CD8-positive, alpha-beta memory T cell (primary cell): Measurements from ENCODE around the gene AHR. TPM values are rescaled to one million over a fixed set of nuclear protein-coding genes. Genes with fewer than 3 reads are reported as not detected.
"Not testable (repeated sequence)": the region's sequence is repeated elsewhere in the genome, so short reads cannot be mapped to it uniquely, and the experiment has no call there.

Experiments used
- CTCF ChIA-PET: fragments of 350-600 bp; sonication (Branson Sonifier 250); formaldehyde crosslinking; loops from one replicate; lab custom pipeline; 2021; ENCODE audit warnings: antibody characterized with exemption; lab: Charles Lee
- POLR2A ChIA-PET: fragments of 350-600 bp; sonication (Branson Sonifier 250); formaldehyde crosslinking; loops from one replicate; lab custom pipeline; 2021; ENCODE audit warnings: antibody characterized with exemption; lab: Charles Lee
- DNase-seq, 5 donors: peaks; one replicate each; pipeline versions ENCODE4 v3.0.0 to v3.0.0-alpha.2; 2020 to 2022; ENCODE audit warnings: mixed read lengths in 1 of 5
- H3K27ac ChIP-seq: one replicate; pipeline ENCODE4 v1.7.0; 2013; ENCODE audit warnings: low read depth, mild to moderate bottlenecking, low read length, moderate library complexity
- H3K27me3 ChIP-seq: 2 replicates; pipeline ENCODE4 v1.7.0; 2013; ENCODE audit warnings: low read length, mild to moderate bottlenecking; ENCODE audit not compliant: insufficient read depth, poor library complexity, severe bottlenecking
- H3K36me3 ChIP-seq: 2 replicates; pipeline ENCODE4 v1.7.0; 2013; ENCODE audit warnings: mild to moderate bottlenecking, low read length, moderate library complexity; ENCODE audit not compliant: insufficient read depth
- H3K4me1 ChIP-seq: 2 replicates; pipeline ENCODE4 v1.7.0; 2013; ENCODE audit warnings: mild to moderate bottlenecking, low read length, moderate library complexity; ENCODE audit not compliant: insufficient read depth
- H3K4me3 ChIP-seq: 2 replicates; pipeline ENCODE4 v1.7.0; 2013; ENCODE audit warnings: mild to moderate bottlenecking, low read length
- H3K9me3 ChIP-seq: 2 replicates; pipeline ENCODE4 v1.7.0; 2013; ENCODE audit warnings: mild to moderate bottlenecking, low read length
- H3K27ac Mint-ChIP-seq, 8 donors: one replicate each; pipeline ENCODE4 v1.8.0; 2020 to 2021; ENCODE audit warnings: mixed read lengths in 8 of 8, mild to moderate bottlenecking in 6 of 8, inconsistent platforms in 3 of 8, moderate library complexity in 3 of 8
- H3K27me3 Mint-ChIP-seq, 2 donors: one replicate each; pipeline ENCODE4 v1.8.0; 2020 to 2021; ENCODE audit warnings: mixed read lengths in 2 of 2, mild to moderate bottlenecking in 1 of 2, moderate library complexity in 1 of 2
- H3K36me3 Mint-ChIP-seq, 3 donors: one replicate each; pipeline ENCODE4 v1.8.0; 2020 to 2021; ENCODE audit warnings: mixed read lengths in 3 of 3, inconsistent platforms in 1 of 3, mild to moderate bottlenecking in 1 of 3
- H3K4me1 Mint-ChIP-seq, 3 donors: one replicate each; pipeline ENCODE4 v1.8.0; 2020 to 2021; ENCODE audit warnings: mixed read lengths in 3 of 3, inconsistent platforms in 1 of 3, mild to moderate bottlenecking in 1 of 3
- H3K4me3 Mint-ChIP-seq, 7 donors: one replicate each; pipeline ENCODE4 v1.8.0; 2020 to 2021; ENCODE audit warnings: mixed read lengths in 7 of 7, mild to moderate bottlenecking in 6 of 7, moderate library complexity in 4 of 7, inconsistent platforms in 2 of 7
- H3K9me3 Mint-ChIP-seq, 5 donors: one replicate each; pipeline ENCODE4 v1.8.0; 2020 to 2022; ENCODE audit warnings: mixed read lengths in 5 of 5, mild to moderate bottlenecking in 3 of 5, moderate library complexity in 2 of 5, inconsistent platforms in 1 of 5
- polyA plus RNA-seq: library from polyadenylated mRNA; unstranded; fragments of 300-500 nt; fragmentation: Illumina TruSeq; gene quantifications from one replicate; pipeline ENCODE4 v1.2.3, GENCODE V29; 2021
- total RNA-seq, 2 experiments: library from RNA; stranded (reverse); gene quantifications; one replicate each; pipeline ENCODE4 v1.2.3, GENCODE V29; 2021

AHR gene
- total and polyA plus RNA-seq, 3 experiments from 2014 or later = 7.3 to 54.6 (median 48.9) TPM

DNA sequence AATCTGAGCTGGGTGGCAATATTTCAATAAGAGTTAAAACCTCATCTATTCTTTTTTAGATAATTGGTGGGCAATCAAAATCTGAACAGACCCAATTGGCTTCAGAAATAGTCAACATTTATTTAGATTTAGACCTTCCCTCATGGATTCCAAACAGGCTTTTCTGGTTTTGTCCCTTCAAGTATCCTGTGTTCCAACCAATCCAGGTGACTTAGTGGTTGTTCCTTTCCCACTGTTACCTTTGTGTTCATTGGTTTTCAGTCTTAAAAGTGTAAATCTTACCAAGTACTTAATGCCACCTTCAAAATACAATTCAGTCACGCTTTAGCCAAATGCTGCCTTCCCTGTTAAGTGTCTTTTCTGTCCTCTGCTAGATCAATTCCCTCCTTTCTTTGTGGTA, 85.9 kb downstream of the AHR start:
- Mint-ChIP-seq H3K36me3 (no peaks in the 10 kb centered on the region), H3K4me1 (no peaks in the 10 kb centered on the region), H3K27ac (no peak overlapping the region), H3K27me3 (peaks cover 0 to 2% of the 10 kb centered on the region in 2 donors), H3K9me3 (no peaks in the 10 kb centered on the region), H3K4me3 (no peak overlapping the region)
- H3K27ac ChIP-seq = no peak overlapping the region
- no peaks in the 10 kb centered on the region for H3K4me1 ChIP-seq
- no peak for DNase-seq
- POLR2A ChIA-PET = no interaction called here
- H3K4me3 ChIP-seq = no peak overlapping the region
- H3K9me3 ChIP-seq = no peaks in the 10 kb centered on the region
- H3K27me3 ChIP-seq = no peaks in the 10 kb centered on the region
- no peaks in the 10 kb centered on the region for H3K36me3 ChIP-seq
- CTCF ChIA-PET = no interaction called here

DNA sequence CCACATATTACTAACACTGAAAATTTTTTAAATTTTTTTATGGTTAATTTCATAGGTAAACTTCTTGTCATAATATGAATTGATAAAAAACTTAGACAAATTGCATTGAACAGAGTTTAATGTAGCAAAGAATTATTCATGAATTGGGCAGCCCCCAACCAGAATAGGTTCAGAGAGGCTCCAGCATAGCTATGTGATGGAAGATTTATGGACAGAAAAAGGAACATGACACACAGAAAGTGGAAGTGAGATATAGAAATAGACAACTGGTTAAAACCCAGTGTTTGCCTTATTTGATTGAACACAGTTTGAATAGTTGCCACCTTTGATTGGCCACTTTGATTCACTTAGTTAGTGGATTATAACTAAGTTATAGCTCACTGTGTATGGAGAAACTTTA, 87.2 kb downstream of the AHR start:
- Mint-ChIP-seq H3K4me1 (no peaks in the 10 kb centered on the region), H3K9me3 (no peaks in the 10 kb centered on the region), H3K4me3 (no peak overlapping the region), H3K27ac (no peak overlapping the region), H3K36me3 (no peaks in the 10 kb centered on the region), H3K27me3 (peaks cover 2 to 5% of the 10 kb centered on the region in 2 donors)
- H3K27ac ChIP-seq = no peak overlapping the region
- H3K4me3 ChIP-seq = no peak overlapping the region
- ChIA-PET POLR2A (no interaction called here), CTCF (no interaction called here)
- H3K36me3 ChIP-seq = no peaks in the 10 kb centered on the region
- no peaks in the 10 kb centered on the region for H3K27me3 ChIP-seq
- DNase-seq = no peak
- H3K9me3 ChIP-seq = no peaks in the 10 kb centered on the region
- no peaks in the 10 kb centered on the region for H3K4me1 ChIP-seq

GRCh38 chr7:17390392-17390791, 91.9 kb downstream of the AHR start:
- Mint-ChIP-seq H3K36me3 (peaks cover 0 to 4% (median 2%) of the 10 kb centered on the region in 3 donors), H3K27me3 (peaks cover 6 to 7% of the 10 kb centered on the region in 2 donors), H3K27ac (no peak overlapping the region), H3K4me3 (no peak overlapping the region), H3K4me1 (no peaks in the 10 kb centered on the region), H3K9me3 (peaks cover 2 to 22% (median 15%) of the 10 kb centered on the region in 5 donors)
- POLR2A ChIA-PET = no interaction called here
- CTCF ChIA-PET = no interaction called here
- DNase-seq = no peak
- no peaks in the 10 kb centered on the region for H3K27me3 ChIP-seq
- H3K27ac ChIP-seq = no peak overlapping the region
- no peaks in the 10 kb centered on the region for H3K9me3 ChIP-seq
- H3K4me1 ChIP-seq = no peaks in the 10 kb centered on the region
- no peaks in the 10 kb centered on the region for H3K36me3 ChIP-seq
- no peak overlapping the region for H3K4me3 ChIP-seq

DNA sequence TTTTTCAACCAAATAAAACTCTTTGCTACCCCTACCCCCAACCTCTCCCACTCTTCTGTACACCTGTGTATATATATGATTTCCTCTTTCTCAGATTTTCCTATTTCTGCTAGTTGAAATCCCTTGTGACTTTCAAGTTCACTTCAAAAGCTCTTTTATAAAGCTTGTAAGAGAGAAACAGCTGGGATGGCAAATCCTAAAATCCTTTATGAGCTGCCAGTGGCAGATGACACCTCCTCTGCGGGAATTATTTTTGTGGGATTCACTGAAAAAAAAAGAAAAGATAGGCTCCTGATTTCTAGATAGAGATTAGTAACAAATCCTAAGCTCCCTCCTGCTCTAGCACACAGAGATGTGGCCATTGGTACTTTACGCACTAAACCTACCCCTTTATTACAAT, 92.9 kb downstream of the AHR start:
- Mint-ChIP-seq H3K9me3 (peaks cover 2 to 22% (median 15%) of the 10 kb centered on the region in 5 donors), H3K4me1 (no peaks in the 10 kb centered on the region), H3K4me3 (no peak overlapping the region), H3K36me3 (peaks cover 0 to 4% (median 2%) of the 10 kb centered on the region in 3 donors), H3K27me3 (peaks cover 6 to 7% of the 10 kb centered on the region in 2 donors), H3K27ac (no peak overlapping the region)
- POLR2A ChIA-PET = no interaction called here
- no peak overlapping the region for H3K4me3 ChIP-seq
- H3K27ac ChIP-seq = no peak overlapping the region
- H3K4me1 ChIP-seq = no peaks in the 10 kb centered on the region
- no peaks in the 10 kb centered on the region for H3K9me3 ChIP-seq
- CTCF ChIA-PET = no interaction called here
- no peaks in the 10 kb centered on the region for H3K27me3 ChIP-seq
- H3K36me3 ChIP-seq = no peaks in the 10 kb centered on the region
- DNase-seq = no peak

DNA sequence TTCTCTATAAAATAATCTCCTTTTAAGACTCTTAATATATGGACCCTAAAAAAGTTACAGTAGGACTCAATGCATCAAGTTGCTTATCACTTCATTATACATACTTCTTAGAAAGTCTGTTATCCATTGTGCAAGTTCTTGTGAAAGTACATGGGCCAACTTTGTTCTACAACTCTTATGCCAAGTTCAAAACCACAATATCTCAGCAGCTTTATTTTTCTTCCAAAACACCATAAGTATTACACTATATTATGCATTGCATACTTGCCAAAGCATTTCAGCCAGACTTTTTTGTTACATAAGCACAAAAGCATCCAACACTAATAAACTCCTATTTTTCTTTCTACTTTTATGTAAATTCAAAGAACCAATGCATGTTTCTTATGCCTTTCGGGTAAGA, 94.4 kb downstream of the AHR start:
- Histone ChIP-seq H3K27ac (no peak overlapping the region), H3K4me1 (no peaks in the 10 kb centered on the region), H3K4me3 (no peak overlapping the region), H3K27me3 (no peaks in the 10 kb centered on the region), H3K9me3 (no peaks in the 10 kb centered on the region), H3K36me3 (no peaks in the 10 kb centered on the region)
- no peak for DNase-seq
- Mint-ChIP-seq H3K36me3 (peaks cover 0 to 4% (median 2%) of the 10 kb centered on the region in 3 donors), H3K9me3 (peaks cover 2 to 22% (median 15%) of the 10 kb centered on the region in 5 donors), H3K4me3 (no peak overlapping the region), H3K27me3 (peaks cover 4 to 7% of the 10 kb centered on the region in 2 donors), H3K27ac (no peak overlapping the region), H3K4me1 (no peaks in the 10 kb centered on the region)
- ChIA-PET POLR2A (no interaction called here), CTCF (no interaction called here)

- H3K27ac Mint-ChIP-seq, H3K27me3 ChIP-seq, H3K4me1 Mint-ChIP-seq, POLR2A ChIA-PET, H3K4me1 ChIP-seq, H3K27me3 Mint-ChIP-seq, DNase-seq, H3K27ac ChIP-seq, H3K4me3 Mint-ChIP-seq, H3K36me3 ChIP-seq, H3K36me3 Mint-ChIP-seq, H3K9me3 ChIP-seq, CTCF ChIA-PET, H3K4me3 ChIP-seq: not testable (repeated sequence)
- H3K9me3 Mint-ChIP-seq = peaks cover 2 to 22% (median 15%) of the 10 kb centered on the region in 5 donors
Measured at GRCh38 chr7:17394563-17394962, 96.1 kb downstream of the AHR start.
